GM18502 (cell line): ENCODE measurements around the gene HGS.

Experiments
- ATAC-seq: cut with Tn5 transposase; IDR thresholded peaks from one replicate; pipeline ENCODE4 v1.9.1; 2021; ENCODE audit warnings: mild to moderate bottlenecking; ENCODE audit not compliant: unreplicated experiment, poor library complexity

Gene HGS

GRCh38 chr17:81683584-81684441 is at the start of gene HGS, which contains the start of gene ARL16:
HGS (plus strand) TSS chr17:81684011; CDS start chr17:81684067, 56 bp downstream.
ARL16 (minus strand) TSS chr17:81683797; CDS start chr17:81683753, 44 bp downstream.
- peak; percentile 90 for ATAC-seq

- ATAC-seq = no peak
Observed at GRCh38 chr17:81635431-81635830, 48.4 kb upstream of the HGS start.

GRCh38 chr17:81635973-81636504 is 47.8 kb upstream of the HGS start:
- peak; percentile 13 for ATAC-seq

- peak; percentile 84 for ATAC-seq
Observed at GRCh38 chr17:81636505-81637288, 47.1 kb upstream of the HGS start, which contains the start of the genes NPLOC4 and TSPAN10. NPLOC4 (minus strand) TSS chr17:81637112; CDS start chr17:81636930, 182 bp downstream. TSPAN10 (plus strand) TSS chr17:81637196; CDS start chr17:81642413, 5,217 bp downstream.

GRCh38 chr17:81638683-81639082 is 45.1 kb upstream of the HGS start:
- ATAC-seq = no peak

- ATAC-seq = no peak
Observed at GRCh38 chr17:81640011-81640410, 43.8 kb upstream of the HGS start.

- no peak for ATAC-seq
Observed at GRCh38 chr17:81641825-81642489, 41.9 kb upstream of the HGS start.

GRCh38 chr17:81644496-81644895 is 39.3 kb upstream of the HGS start:
- ATAC-seq = no peak

- ATAC-seq = no peak
Observed at GRCh38 chr17:81644976-81645952, 38.5 kb upstream of the HGS start.

GRCh38 chr17:81646869-81647600 is 36.8 kb upstream of the HGS start:
- ATAC-seq = no peak

- ATAC-seq = no peak
Observed at GRCh38 chr17:81647640-81648012, 36.2 kb upstream of the HGS start.

- no peak for ATAC-seq
Observed at GRCh38 chr17:81648013-81648706, 35.7 kb upstream of the HGS start.

GRCh38 chr17:81648707-81649085 is 35.1 kb upstream of the HGS start:
- no peak for ATAC-seq

- ATAC-seq = no peak
Observed at GRCh38 chr17:81650951-81651350, 32.9 kb upstream of the HGS start.

- no peak for ATAC-seq
Observed at GRCh38 chr17:81651692-81652091, 32.1 kb upstream of the HGS start.

GRCh38 chr17:81652906-81653771 is 30.7 kb upstream of the HGS start:
- ATAC-seq = no peak
